HG03575 (cell line): ENCODE results near the gene SUOX.
"Not testable (repeated sequence)": the region's sequence is repeated elsewhere in the genome, so short reads cannot be mapped to it uniquely, and the experiment has no call there.

Source experiments
- ATAC-seq: cut with Tn5 transposase; IDR thresholded peaks from one replicate; pipeline ENCODE4 v1.9.1; 2021; ENCODE audit not compliant: unreplicated experiment, insufficient number of reproducible peaks, low FRiP score; ENCODE audit errors: extremely low read depth

The SUOX gene

DNA sequence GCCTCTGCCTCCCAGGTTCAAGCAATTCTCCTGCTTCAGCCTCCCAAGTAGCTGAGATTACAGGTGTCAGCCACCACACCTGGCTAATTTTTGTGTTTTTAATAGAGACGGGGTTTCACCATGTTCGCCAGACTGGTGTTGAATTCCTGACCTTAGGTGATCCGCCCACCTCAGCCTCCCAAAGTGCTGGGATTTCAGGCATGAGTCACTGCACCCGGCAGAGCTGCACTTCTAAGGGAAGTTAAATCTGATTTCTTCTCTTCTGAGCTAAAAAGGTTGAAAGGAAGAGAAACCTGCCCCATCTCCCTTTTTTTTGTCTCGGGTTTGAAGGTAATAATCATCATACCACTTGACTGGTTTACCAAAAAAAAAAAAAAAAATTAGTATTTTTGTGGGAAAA, 15.2 kb upstream of the SUOX start:
- ATAC-seq = not testable (repeated sequence)

DNA sequence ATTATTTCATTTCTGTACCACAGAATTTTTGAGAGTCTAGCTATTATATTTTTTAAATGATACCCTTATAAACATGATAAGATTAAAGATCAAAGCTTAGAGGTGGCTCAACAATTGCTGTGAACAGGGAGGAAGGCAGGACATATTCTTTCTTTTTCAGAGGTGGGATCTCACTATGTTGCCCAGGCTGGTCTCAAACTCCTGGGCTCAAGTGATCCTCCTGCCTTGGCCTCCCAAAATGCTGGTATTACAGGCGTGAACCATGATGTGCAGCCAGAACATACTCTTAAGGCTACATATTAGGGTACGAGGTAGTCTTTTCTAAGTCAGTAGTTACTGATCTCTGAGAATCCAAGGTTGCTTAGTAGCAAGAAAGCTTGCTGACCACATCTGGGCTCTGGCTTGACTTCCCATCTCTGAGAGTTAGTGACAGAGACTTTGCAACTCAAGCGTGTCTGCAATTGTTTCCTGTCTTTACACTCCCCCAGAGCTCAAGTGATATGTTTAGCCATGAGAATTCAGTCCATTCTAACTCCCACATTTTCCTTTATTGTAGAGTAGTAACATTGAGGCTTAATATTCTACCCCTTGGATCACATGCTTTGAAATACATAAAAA, 14.6 kb upstream of the SUOX start:
- no peak for ATAC-seq

- ATAC-seq = no peak
These were observed 13.7 kb upstream of the SUOX start for GRCh38 chr12:55983232-55983842.

DNA sequence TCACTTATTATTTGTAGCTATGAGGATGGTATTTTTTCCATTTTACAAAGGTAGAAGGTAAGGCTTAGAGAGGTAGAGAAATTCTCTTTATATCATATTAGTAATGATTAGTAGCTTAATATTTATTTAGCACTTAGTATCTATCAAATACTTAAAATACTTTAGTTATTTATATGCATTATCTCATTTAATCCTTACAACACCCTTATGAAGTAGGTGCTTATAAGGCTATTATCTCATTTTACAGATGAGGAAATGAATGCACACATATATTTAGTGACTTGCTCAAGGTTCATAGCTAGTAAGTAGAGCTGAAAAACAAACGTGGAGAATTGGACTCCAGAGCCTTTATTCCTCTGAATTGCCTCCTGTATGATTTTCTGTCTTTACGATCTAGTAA, 12.2 kb upstream of the SUOX start:
- ATAC-seq = no peak

DNA sequence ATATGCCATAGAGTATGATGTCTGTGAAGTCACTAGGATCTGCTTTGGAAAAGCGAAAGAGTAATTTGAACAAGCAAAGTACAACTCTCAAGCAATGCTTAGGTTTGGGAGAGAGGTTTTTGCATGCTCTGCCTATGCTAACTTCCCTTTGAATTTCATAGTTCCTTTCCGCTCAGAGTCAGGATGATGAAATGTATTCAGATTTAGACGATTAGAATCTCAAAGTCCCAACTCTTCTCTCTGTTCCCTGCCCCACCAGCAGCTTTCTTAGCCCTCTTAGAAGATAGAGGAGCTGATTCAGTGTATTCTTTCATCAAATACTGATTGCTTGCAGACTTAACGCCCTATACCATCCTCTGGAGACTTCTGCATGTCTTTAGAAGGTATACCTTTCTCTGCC, 11.7 kb upstream of the SUOX start:
- ATAC-seq = no peak

DNA sequence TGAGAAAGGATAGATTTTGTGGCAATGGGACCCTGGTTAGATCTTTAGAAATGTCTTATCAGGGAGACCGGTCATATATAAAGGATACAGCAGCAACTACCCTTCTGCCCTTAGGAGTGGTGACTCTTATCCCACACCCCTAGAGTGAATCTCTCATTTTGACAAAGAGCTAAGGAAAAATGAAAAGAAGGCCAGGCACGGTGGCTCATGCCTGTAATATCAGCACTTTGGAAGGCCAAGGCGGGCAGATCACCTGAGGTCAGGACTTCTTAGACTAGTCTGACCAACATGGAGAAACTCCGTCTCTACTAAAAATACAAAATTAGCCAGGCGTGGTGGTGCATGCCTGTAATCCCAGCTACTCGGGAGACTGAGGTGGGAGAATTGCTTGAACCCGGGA, 11.1 kb upstream of the SUOX start:
- not testable (repeated sequence) for ATAC-seq

DNA sequence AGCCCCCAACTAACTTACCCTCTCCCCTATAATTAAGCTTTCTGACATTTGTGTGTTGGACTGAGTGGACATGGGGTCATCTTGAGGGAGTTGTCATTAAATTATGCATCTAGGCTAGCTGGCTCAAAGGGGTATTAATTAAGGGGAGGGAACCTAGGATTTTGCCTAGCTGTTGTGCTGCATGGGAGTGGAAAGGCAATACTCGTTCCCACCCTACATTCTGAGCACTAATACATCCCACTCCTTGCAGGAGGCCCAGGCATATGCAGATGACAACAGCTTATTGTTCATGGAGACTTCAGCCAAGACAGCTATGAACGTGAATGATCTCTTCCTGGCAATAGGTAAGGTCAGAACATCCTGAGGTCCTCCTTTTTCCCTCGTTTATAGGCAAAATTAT, 6.0 kb upstream of the SUOX start:
- ATAC-seq = no peak

GRCh38 chr12:55993230-55993853, 3.7 kb upstream of the SUOX start:
- ATAC-seq = no peak

DNA sequence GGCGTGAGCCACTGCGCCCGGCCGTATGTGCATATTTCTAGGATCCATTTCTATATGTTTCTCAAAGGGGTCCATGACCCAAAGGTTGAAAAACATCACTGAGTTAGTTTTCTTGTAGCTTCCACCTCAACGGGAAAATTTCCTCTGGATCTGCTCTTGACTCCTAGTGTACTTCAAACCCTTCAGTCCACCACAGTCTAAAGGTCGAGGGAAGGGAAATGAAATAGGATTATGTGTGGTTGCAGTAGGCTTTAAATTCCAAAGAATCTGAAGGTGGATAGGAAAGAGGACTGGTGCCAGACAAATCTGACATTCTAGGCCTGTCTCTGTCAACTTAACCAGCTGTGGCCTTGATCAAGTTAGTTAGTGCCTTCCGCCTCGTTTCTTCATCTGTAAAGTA, 1.7 kb upstream of the SUOX start:
- no peak for ATAC-seq

DNA sequence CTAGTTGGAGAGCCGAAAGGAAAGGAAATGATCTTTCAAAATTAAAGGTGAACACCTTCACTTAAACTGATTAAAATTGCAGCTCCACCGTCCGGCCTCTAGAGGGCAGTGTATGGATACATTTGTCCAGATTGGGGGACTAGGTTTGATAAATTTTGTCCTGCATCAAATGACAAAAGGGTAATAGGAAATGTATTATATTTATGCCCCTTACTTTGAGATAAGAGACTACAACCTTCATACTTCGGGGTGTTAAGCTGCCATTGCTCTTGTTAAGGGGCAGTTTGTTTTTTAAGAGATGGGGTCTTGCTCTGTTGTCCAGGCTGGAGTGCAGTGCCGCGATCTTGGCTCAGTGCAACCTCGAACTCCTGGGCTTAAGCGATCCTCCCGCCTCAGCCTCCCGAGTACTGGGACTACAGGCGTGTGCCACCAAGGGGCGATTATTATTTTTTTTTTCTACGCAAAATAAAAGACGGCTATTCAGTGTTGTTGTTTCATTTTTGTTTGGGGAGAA, 818 bp upstream of the SUOX start:
- ATAC-seq = no peak

- ATAC-seq = no peak
These were observed 421 bp downstream of the SUOX start for GRCh38 chr12:55997535-55997859.

DNA sequence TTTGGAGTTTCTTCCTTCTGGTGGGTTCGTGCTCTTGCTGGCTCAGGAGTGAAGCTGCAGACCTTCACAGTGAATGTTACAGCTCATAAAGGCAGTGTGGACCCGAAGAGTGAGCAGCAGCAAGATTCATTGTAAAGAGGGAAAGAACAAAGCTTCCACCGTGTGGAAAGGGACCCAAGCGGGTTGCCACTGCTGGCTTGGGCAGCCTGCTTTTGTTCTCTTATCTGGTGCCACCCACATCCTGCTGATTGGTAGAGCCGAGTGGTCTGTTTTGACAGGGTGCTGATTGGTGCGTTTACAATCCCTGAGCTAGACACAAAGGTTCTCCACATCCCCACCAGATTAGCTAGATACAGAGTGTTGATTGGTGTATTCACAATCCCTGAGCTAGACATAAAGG, 2.4 kb downstream of the SUOX start:
- ATAC-seq = not testable (repeated sequence)

- not testable (repeated sequence) for ATAC-seq
These were observed 3.0 kb downstream of the SUOX start for GRCh38 chr12:55999999-56000540.

GRCh38 chr12:56001487-56002100, 4.5 kb downstream of the SUOX start:
- no peak for ATAC-seq

- not testable (repeated sequence) for ATAC-seq
These were observed 6.3 kb downstream of the SUOX start for GRCh38 chr12:56003376-56003775.

- no peak for ATAC-seq
These were observed 7.1 kb downstream of the SUOX start for GRCh38 chr12:56004211-56004610.

GRCh38 chr12:56007564-56008559, 10.8 kb downstream of the SUOX start:
- ATAC-seq = no peak

DNA sequence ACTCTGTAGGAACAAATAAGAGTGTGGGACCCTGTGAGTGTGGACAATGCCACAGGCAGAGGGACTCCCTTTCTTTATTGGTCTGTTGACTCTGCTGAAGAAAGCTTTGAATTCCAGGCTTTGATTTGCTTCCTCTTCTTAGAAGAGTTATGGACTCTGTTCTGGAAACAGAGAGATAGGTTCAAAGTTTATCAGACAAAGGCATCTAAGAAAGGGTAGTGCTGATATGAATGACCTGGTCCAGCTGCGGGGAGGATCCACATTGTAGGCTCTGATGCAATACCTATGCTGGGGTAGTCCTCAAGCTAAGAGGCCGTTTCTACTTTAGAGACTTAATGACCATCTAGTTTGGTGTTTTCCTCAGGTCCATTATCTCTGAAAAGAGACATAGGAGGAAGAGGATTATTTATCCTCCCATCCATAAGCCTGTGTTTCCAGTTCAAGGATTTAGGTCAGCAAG, 13.1 kb downstream of the SUOX start:
- no peak for ATAC-seq
